MM.1S (cell line): Measurements from ENCODE around the gene FCSK.

Experiments
- EZH2 ChIP-seq: fragments of 300-600 bp; sonication (generic); optimal IDR thresholded peaks from 2 replicates; pipeline ENCODE3; 2017; ENCODE audit warnings: low read depth, mild to moderate bottlenecking, antibody characterized with exemption, low read length, mixed read lengths
- EZH2phosphoT487 ChIP-seq: fragments of 300-600 bp; sonication (generic); IDR thresholded peaks from 2 replicates; pipeline ENCODE4 v1.6.1; 2018; ENCODE audit warnings: antibody characterized with exemption, low read length
- TF ChIP-seq, protein P1 (sequence below): fragments of 300-600 bp; sonication (generic); IDR thresholded peaks from 2 replicates; pipeline ENCODE4 v1.5.1; 2016; ENCODE audit warnings: antibody characterized with exemption, low read length, mixed read lengths

GRCh38 chr16:70529051-70529777 is 74.8 kb downstream of the FCSK start:
- TF ChIP-seq, protein P1, sequence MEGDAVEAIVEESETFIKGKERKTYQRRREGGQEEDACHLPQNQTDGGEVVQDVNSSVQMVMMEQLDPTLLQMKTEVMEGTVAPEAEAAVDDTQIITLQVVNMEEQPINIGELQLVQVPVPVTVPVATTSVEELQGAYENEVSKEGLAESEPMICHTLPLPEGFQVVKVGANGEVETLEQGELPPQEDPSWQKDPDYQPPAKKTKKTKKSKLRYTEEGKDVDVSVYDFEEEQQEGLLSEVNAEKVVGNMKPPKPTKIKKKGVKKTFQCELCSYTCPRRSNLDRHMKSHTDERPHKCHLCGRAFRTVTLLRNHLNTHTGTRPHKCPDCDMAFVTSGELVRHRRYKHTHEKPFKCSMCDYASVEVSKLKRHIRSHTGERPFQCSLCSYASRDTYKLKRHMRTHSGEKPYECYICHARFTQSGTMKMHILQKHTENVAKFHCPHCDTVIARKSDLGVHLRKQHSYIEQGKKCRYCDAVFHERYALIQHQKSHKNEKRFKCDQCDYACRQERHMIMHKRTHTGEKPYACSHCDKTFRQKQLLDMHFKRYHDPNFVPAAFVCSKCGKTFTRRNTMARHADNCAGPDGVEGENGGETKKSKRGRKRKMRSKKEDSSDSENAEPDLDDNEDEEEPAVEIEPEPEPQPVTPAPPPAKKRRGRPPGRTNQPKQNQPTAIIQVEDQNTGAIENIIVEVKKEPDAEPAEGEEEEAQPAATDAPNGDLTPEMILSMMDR = peak; percentile 53
- no peak for TF ChIP-seq EZH2phosphoT487
- TF ChIP-seq EZH2 = no peak
